GM19397 (cell line): ENCODE data around the gene STK32B.

Source experiments
- ATAC-seq: cut with Tn5 transposase; IDR thresholded peaks from one replicate; pipeline ENCODE4 v1.9.1; 2021; ENCODE audit warnings: mild to moderate bottlenecking, moderate library complexity; ENCODE audit not compliant: unreplicated experiment

STK32B gene

GRCh38 chr4:5120067-5120466, 68.8 kb downstream of the STK32B start:
- no peak for ATAC-seq

- no peak for ATAC-seq
Measured at GRCh38 chr4:5120468-5120867, 69.2 kb downstream of the STK32B start.

- ATAC-seq: no peak
Measured at GRCh38 chr4:5122114-5122513, 70.8 kb downstream of the STK32B start.

GRCh38 chr4:5124876-5125275, 73.6 kb downstream of the STK32B start:
- no peak for ATAC-seq

- no peak for ATAC-seq
Measured at GRCh38 chr4:5125321-5125720, 74.0 kb downstream of the STK32B start.

- ATAC-seq: no peak
Measured at GRCh38 chr4:5126231-5126630, 75.0 kb downstream of the STK32B start.

- no peak for ATAC-seq
Measured at GRCh38 chr4:5126857-5127256, 75.6 kb downstream of the STK32B start.

GRCh38 chr4:5127556-5127955, 76.3 kb downstream of the STK32B start:
- ATAC-seq: no peak

- no peak for ATAC-seq
Measured at GRCh38 chr4:5128569-5128968, 77.3 kb downstream of the STK32B start.

GRCh38 chr4:5133201-5133600, 81.9 kb downstream of the STK32B start:
- no peak for ATAC-seq

GRCh38 chr4:5133933-5134594, 82.8 kb downstream of the STK32B start:
- ATAC-seq: no peak

GRCh38 chr4:5134620-5135019, 83.3 kb downstream of the STK32B start:
- ATAC-seq: no peak

- no peak for ATAC-seq
Measured at GRCh38 chr4:5137226-5137625, 85.9 kb downstream of the STK32B start.

GRCh38 chr4:5137927-5138326, 86.6 kb downstream of the STK32B start:
- no peak for ATAC-seq

GRCh38 chr4:5138389-5138788, 87.1 kb downstream of the STK32B start:
- no peak for ATAC-seq

- no peak for ATAC-seq
Measured at GRCh38 chr4:5139141-5139540, 87.9 kb downstream of the STK32B start.

- no peak for ATAC-seq
Measured at GRCh38 chr4:5141802-5142201, 90.5 kb downstream of the STK32B start.

GRCh38 chr4:5142726-5143125, 91.4 kb downstream of the STK32B start:
- ATAC-seq: no peak

GRCh38 chr4:5143306-5143861, 92.1 kb downstream of the STK32B start:
- no peak for ATAC-seq

GRCh38 chr4:5143940-5144339, 92.7 kb downstream of the STK32B start:
- no peak for ATAC-seq

GRCh38 chr4:5144384-5144783, 93.1 kb downstream of the STK32B start:
- no peak for ATAC-seq

GRCh38 chr4:5146248-5146647, 95.0 kb downstream of the STK32B start:
- no peak for ATAC-seq

- ATAC-seq: no peak
Measured at GRCh38 chr4:5152521-5152920, 101.2 kb downstream of the STK32B start.
